Measurements from ENCODE around the gene CTU1. TPM values are rescaled to one million over a fixed set of nuclear protein-coding genes. Genes with fewer than 3 reads are reported as not detected.

The CTU1 gene
- polyA plus RNA-seq, 2 donors: 3.3 TPM

DNA sequence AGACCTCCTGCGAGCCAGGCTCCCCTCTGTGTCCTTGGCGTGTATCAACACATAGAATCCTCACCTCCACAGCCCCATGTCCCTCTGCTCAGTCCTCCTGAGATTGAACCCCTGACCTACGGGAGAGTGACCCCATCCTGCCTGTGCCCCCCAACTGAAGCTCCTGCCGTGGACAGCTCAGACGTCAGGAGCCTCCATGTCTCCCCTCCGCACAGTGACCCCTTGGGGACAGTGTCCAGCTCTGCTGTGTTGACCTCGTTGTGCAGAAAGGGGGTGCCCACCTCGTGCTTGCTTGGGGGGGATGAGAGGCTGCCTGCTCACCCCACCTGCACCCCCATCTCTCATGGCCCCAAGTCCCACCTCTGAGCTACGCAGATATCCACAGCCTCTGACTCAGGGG is 16.0 kb upstream of the CTU1 start:
- H3K4me3 ChIP-seq (ENCODE audit: low read depth in 1 of 2, low read length in 2 of 2): no peak overlapping the region
- no peaks in the 10 kb centered on the region for H3K9me3 ChIP-seq (ENCODE audit: control insufficient read depth in 2 of 2, insufficient read depth in 1 of 2, low read depth in 1 of 2, low read length in 1 of 2)
- H3K4me1 ChIP-seq (ENCODE audit: control insufficient read depth in 2 of 2, insufficient read depth in 2 of 2, low read length in 1 of 2): no peaks in the 10 kb centered on the region
- no peaks in the 10 kb centered on the region for H3K27me3 ChIP-seq (ENCODE audit: control insufficient read depth in 1 of 2, insufficient read depth in 2 of 2, low read length in 2 of 2)
- no peak overlapping the region for H3K27ac ChIP-seq (ENCODE audit: low read depth in 2 of 2, low read length in 1 of 2)
- WGBS, 2 donors: 83 to 84% methylated on average over 9 of the region's 9 CpGs
- H3K36me3 ChIP-seq (ENCODE audit: control insufficient read depth in 2 of 2, insufficient read depth in 2 of 2, low read length in 1 of 2): no peaks in the 10 kb centered on the region

DNA sequence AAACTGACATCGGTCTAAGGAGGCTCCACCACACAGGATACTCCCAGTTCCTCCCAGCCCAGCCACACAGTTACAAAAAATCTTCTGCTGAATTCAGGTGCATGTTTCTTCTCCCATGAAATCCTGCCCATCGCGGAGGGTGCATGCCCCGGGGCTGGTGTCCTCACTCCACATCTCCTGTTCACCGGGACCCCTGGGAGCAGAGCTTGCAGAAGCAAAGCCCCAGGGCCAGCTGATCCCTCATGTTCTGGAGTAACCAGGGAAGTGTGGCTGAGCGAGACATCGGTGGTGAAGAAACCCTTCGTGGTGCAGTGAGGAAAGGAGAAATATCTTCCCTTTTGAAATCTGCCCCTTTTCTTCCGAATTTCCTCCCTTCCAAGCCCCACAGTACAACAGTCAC is 15.6 kb upstream of the CTU1 start:
- H3K27ac ChIP-seq (ENCODE audit: low read depth in 2 of 2, low read length in 1 of 2): no peak overlapping the region
- no peak overlapping the region for H3K4me3 ChIP-seq (ENCODE audit: low read depth in 1 of 2, low read length in 2 of 2)
- H3K4me1 ChIP-seq (ENCODE audit: control insufficient read depth in 2 of 2, insufficient read depth in 2 of 2, low read length in 1 of 2): no peaks in the 10 kb centered on the region
- H3K9me3 ChIP-seq (ENCODE audit: control insufficient read depth in 2 of 2, insufficient read depth in 1 of 2, low read depth in 1 of 2, low read length in 1 of 2): no peaks in the 10 kb centered on the region
- no peaks in the 10 kb centered on the region for H3K27me3 ChIP-seq (ENCODE audit: control insufficient read depth in 1 of 2, insufficient read depth in 2 of 2, low read length in 2 of 2)
- H3K36me3 ChIP-seq (ENCODE audit: control insufficient read depth in 2 of 2, insufficient read depth in 2 of 2, low read length in 1 of 2): no peaks in the 10 kb centered on the region
- WGBS, 2 donors: 74 to 81% methylated on average over 9 of the region's 9 CpGs

DNA sequence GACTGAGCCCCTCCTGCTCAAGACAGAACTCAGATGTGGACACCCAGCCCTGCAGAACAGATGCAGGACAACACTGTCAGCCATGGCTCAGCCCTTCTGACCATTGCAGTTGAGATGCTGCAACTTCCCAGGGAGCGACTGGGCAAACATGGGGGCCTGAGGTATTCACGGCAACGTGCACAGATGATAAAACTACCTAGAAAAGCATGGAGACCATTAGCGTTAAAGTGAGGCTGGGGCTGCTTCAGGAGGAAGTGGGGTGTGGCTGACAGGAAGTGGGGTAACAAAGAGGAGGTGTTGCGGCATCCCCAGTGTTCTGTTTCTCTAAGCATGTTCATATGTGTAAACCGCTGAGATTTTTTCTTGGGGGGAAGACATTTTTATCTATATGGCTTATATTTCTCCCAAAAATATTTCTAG is 15.2 kb upstream of the CTU1 start:
- Histone ChIP-seq H3K36me3 (ENCODE audit: control insufficient read depth in 2 of 2, insufficient read depth in 2 of 2, low read length in 1 of 2) (no peaks in the 10 kb centered on the region), H3K4me1 (ENCODE audit: control insufficient read depth in 2 of 2, insufficient read depth in 2 of 2, low read length in 1 of 2) (no peaks in the 10 kb centered on the region), H3K27me3 (ENCODE audit: control insufficient read depth in 1 of 2, insufficient read depth in 2 of 2, low read length in 2 of 2) (no peaks in the 10 kb centered on the region), H3K4me3 (ENCODE audit: low read depth in 1 of 2, low read length in 2 of 2) (no peak overlapping the region), H3K27ac (ENCODE audit: low read depth in 2 of 2, low read length in 1 of 2) (no peak overlapping the region), H3K9me3 (ENCODE audit: control insufficient read depth in 2 of 2, insufficient read depth in 1 of 2, low read depth in 1 of 2, low read length in 1 of 2) (no peaks in the 10 kb centered on the region)
- 61 to 65% methylated on average over 6 of the region's 6 CpGs for WGBS, 2 donors

- Histone ChIP-seq H3K4me1 (ENCODE audit: control insufficient read depth in 2 of 2, insufficient read depth in 2 of 2, low read length in 1 of 2) (no peaks in the 10 kb centered on the region), H3K27me3 (ENCODE audit: control insufficient read depth in 1 of 2, insufficient read depth in 2 of 2, low read length in 2 of 2) (no peaks in the 10 kb centered on the region), H3K9me3 (ENCODE audit: control insufficient read depth in 2 of 2, insufficient read depth in 1 of 2, low read depth in 1 of 2, low read length in 1 of 2) (no peaks in the 10 kb centered on the region), H3K27ac (ENCODE audit: low read depth in 2 of 2, low read length in 1 of 2) (no peak overlapping the region), H3K4me3 (ENCODE audit: low read depth in 1 of 2, low read length in 2 of 2) (no peak overlapping the region), H3K36me3 (ENCODE audit: control insufficient read depth in 2 of 2, insufficient read depth in 2 of 2, low read length in 1 of 2) (no peaks in the 10 kb centered on the region)
- 73 to 74% methylated on average over 22 of the region's 22 CpGs for WGBS, 2 donors
Measured at GRCh38 chr19:51122112-51122981, 14.1 kb upstream of the CTU1 start.

DNA sequence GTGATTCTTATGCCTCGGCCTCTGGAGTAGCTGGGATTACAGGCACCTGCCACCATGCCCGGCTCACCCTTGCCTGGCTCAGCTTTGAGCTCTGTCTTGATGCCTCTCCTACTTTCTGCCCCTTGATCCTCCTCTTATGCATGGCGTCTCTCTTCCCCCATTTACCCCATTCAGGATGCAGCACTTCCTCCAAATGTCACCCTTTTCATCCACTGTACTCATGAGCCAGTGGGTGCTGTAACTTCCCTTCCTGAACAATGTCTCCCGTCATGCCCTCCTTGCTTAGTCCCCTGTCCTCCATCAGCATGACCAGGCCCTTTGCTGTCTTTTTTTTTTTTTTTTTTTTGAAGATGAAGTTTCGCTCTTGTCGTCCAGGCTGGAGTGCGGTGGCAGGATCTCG is 13.0 kb upstream of the CTU1 start:
- Histone ChIP-seq H3K27ac (ENCODE audit: low read depth in 2 of 2, low read length in 1 of 2) (no peak overlapping the region), H3K36me3 (ENCODE audit: control insufficient read depth in 2 of 2, insufficient read depth in 2 of 2, low read length in 1 of 2) (no peaks in the 10 kb centered on the region), H3K4me3 (ENCODE audit: low read depth in 1 of 2, low read length in 2 of 2) (no peak overlapping the region), H3K27me3 (ENCODE audit: control insufficient read depth in 1 of 2, insufficient read depth in 2 of 2, low read length in 2 of 2) (no peaks in the 10 kb centered on the region), H3K9me3 (ENCODE audit: control insufficient read depth in 2 of 2, insufficient read depth in 1 of 2, low read depth in 1 of 2, low read length in 1 of 2) (no peaks in the 10 kb centered on the region), H3K4me1 (ENCODE audit: control insufficient read depth in 2 of 2, insufficient read depth in 2 of 2, low read length in 1 of 2) (no peaks in the 10 kb centered on the region)
- 90 to 93% methylated on average over 8 of the region's 8 CpGs for WGBS, 2 donors

GRCh38 chr19:51120160-51120559 is 12.0 kb upstream of the CTU1 start:
- H3K9me3 ChIP-seq (ENCODE audit: control insufficient read depth in 2 of 2, insufficient read depth in 1 of 2, low read depth in 1 of 2, low read length in 1 of 2): peaks cover 0 to 2% of the 10 kb centered on the region in 2 donors
- WGBS, 2 donors: 81% methylated on average over 6 of the region's 6 CpGs
- H3K36me3 ChIP-seq (ENCODE audit: control insufficient read depth in 2 of 2, insufficient read depth in 2 of 2, low read length in 1 of 2): no peaks in the 10 kb centered on the region
- no peaks in the 10 kb centered on the region for H3K4me1 ChIP-seq (ENCODE audit: control insufficient read depth in 2 of 2, insufficient read depth in 2 of 2, low read length in 1 of 2)
- H3K27me3 ChIP-seq (ENCODE audit: control insufficient read depth in 1 of 2, insufficient read depth in 2 of 2, low read length in 2 of 2): no peaks in the 10 kb centered on the region
- no peak overlapping the region for H3K4me3 ChIP-seq (ENCODE audit: low read depth in 1 of 2, low read length in 2 of 2)
- H3K27ac ChIP-seq (ENCODE audit: low read depth in 2 of 2, low read length in 1 of 2): no peak overlapping the region

- Histone ChIP-seq H3K9me3 (ENCODE audit: control insufficient read depth in 2 of 2, insufficient read depth in 1 of 2, low read depth in 1 of 2, low read length in 1 of 2) (peaks cover 0 to 2% of the 10 kb centered on the region in 2 donors), H3K27ac (ENCODE audit: low read depth in 2 of 2, low read length in 1 of 2) (no peak overlapping the region)
Measured at GRCh38 chr19:51119611-51120010, 11.4 kb upstream of the CTU1 start.

GRCh38 chr19:51119101-51119500 is 10.9 kb upstream of the CTU1 start:
- H3K4me3 ChIP-seq (ENCODE audit: low read depth in 1 of 2, low read length in 2 of 2): no peak overlapping the region
- no peaks in the 10 kb centered on the region for H3K4me1 ChIP-seq (ENCODE audit: control insufficient read depth in 2 of 2, insufficient read depth in 2 of 2, low read length in 1 of 2)
- H3K27me3 ChIP-seq (ENCODE audit: control insufficient read depth in 1 of 2, insufficient read depth in 2 of 2, low read length in 2 of 2): no peaks in the 10 kb centered on the region
- H3K36me3 ChIP-seq (ENCODE audit: control insufficient read depth in 2 of 2, insufficient read depth in 2 of 2, low read length in 1 of 2): no peaks in the 10 kb centered on the region
- no peak overlapping the region for H3K27ac ChIP-seq (ENCODE audit: low read depth in 2 of 2, low read length in 1 of 2)
- WGBS, 2 donors: 54 to 55% methylated on average over 4 of the region's 4 CpGs
- peaks cover 0 to 2% of the 10 kb centered on the region in 2 donors for H3K9me3 ChIP-seq (ENCODE audit: control insufficient read depth in 2 of 2, insufficient read depth in 1 of 2, low read depth in 1 of 2, low read length in 1 of 2)

More at GRCh38 chr19:51119611-51120010, 11.4 kb upstream of the CTU1 start:
- Histone ChIP-seq H3K4me3 (ENCODE audit: low read depth in 1 of 2, low read length in 2 of 2) (no peak overlapping the region), H3K4me1 (ENCODE audit: control insufficient read depth in 2 of 2, insufficient read depth in 2 of 2, low read length in 1 of 2) (no peaks in the 10 kb centered on the region), H3K36me3 (ENCODE audit: control insufficient read depth in 2 of 2, insufficient read depth in 2 of 2, low read length in 1 of 2) (no peaks in the 10 kb centered on the region), H3K27me3 (ENCODE audit: control insufficient read depth in 1 of 2, insufficient read depth in 2 of 2, low read length in 2 of 2) (no peaks in the 10 kb centered on the region)
- 77 to 84% methylated on average over 6 of the region's 6 CpGs for WGBS, 2 donors

- Histone ChIP-seq H3K27me3 (ENCODE audit: control insufficient read depth in 1 of 2, insufficient read depth in 2 of 2, low read length in 2 of 2) (no peaks in the 10 kb centered on the region), H3K36me3 (ENCODE audit: control insufficient read depth in 2 of 2, insufficient read depth in 2 of 2, low read length in 1 of 2) (no peaks in the 10 kb centered on the region), H3K4me3 (ENCODE audit: low read depth in 1 of 2, low read length in 2 of 2) (no peak overlapping the region), H3K9me3 (ENCODE audit: control insufficient read depth in 2 of 2, insufficient read depth in 1 of 2, low read depth in 1 of 2, low read length in 1 of 2) (peaks cover 0 to 2% of the 10 kb centered on the region in 2 donors), H3K4me1 (ENCODE audit: control insufficient read depth in 2 of 2, insufficient read depth in 2 of 2, low read length in 1 of 2) (no peaks in the 10 kb centered on the region), H3K27ac (ENCODE audit: low read depth in 2 of 2, low read length in 1 of 2) (no peak overlapping the region)
- 65 to 75% methylated on average over 6 of the region's 6 CpGs for whole genome bisulfite sequencing, 2 donors
Measured at GRCh38 chr19:51116736-51117286, 8.6 kb upstream of the CTU1 start.
